ENCODE results near the gene DTNB. TPM values are rescaled to one million over a fixed set of nuclear protein-coding genes. Genes with fewer than 3 reads are reported as not detected.

The DTNB gene
- total RNA-seq, 1 experiment from 2014 or later: 19.8 TPM

DNA sequence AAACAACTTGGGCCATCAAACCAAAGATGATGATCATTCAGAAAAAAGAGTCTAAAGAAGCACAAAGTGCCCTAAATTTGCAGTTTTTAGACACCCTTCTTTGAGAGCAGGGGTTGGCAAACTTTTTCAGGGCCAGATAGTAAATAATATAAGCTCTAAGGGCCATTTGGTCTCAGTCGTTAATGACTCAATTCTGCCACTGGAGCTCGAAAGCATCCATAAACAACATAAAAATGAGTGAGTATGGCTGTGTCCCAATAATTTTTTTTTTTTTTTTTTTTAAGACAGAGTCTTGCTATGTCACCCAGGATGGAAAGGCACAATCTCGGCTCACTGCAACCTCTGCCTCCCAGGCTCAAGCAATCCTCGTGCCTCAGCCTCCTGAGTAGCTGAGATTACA is 152.3 kb downstream of the DTNB start:
- Histone ChIP-seq H3K36me3 (replicated peaks; ENCODE audit: control insufficient read depth, insufficient read depth, low read length) (no peaks in the 10 kb centered on the region), H3K4me3 (ENCODE audit: insufficient read depth, low read depth, low read length) (no peak overlapping the region)

DNA sequence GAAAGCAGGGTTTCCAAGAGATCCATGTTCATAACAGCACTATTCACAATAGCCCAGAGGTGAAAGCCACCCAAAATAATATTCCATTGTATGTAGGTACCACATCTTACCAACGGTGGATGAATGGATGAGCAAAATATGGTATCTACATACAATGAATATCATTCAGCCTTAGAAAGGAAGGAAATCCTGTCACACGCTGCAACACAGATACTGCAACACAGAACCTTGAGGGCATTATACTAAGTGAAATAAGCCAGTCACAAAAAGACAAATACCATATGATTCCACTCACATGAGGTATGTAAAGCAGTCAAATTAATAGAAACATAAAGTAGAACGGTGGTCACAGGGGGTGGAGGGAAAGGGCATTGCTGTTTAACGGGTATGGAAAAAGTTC is 155.7 kb downstream of the DTNB start:
- Histone ChIP-seq H3K36me3 (replicated peaks; ENCODE audit: control insufficient read depth, insufficient read depth, low read length) (no peaks in the 10 kb centered on the region), H3K27me3 (ENCODE audit: control insufficient read depth, insufficient read depth, low read length) (no peaks in the 10 kb centered on the region), H3K4me3 (ENCODE audit: insufficient read depth, low read depth, low read length) (no peak overlapping the region)
- DNase-seq: no peak

More for the DNA sequence above, 152.3 kb downstream of the DTNB start:
- no peaks in the 10 kb centered on the region for H3K27me3 ChIP-seq (ENCODE audit: control insufficient read depth, insufficient read depth, low read length)
- DNase-seq: no peak

DNA sequence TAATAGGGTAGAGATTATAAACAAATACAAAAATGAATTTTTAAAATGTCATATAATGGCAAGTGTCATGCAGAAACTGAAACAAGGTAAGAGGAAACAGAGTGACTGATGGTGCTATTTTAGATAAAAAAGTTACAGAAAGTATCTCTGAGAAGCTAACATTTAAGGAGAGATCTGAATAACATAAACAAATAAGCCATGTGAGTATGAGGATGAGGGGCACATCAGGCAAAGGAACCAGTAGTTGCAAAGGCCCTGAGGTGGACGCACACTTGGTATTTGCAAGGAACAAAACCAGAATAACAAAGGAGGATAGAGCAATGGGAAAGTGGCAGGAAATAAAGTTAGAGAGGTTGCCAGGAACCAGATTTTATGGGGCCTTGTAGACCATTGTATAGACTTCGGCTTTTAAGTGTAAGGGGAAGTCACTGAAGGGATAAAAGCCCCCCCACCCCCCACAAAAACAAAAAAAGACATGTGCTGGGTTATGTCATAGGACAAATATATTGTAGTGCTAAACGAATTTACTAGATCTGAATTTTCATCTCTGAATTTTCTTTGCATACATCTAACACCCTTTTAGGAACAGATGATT is 159.2 kb downstream of the DTNB start:
- Histone ChIP-seq H3K27me3 (ENCODE audit: control insufficient read depth, insufficient read depth, low read length) (no peaks in the 10 kb centered on the region), H3K4me3 (ENCODE audit: insufficient read depth, low read depth, low read length) (no peak overlapping the region), H3K36me3 (replicated peaks; ENCODE audit: control insufficient read depth, insufficient read depth, low read length) (no peaks in the 10 kb centered on the region)
- no peak for DNase-seq

DNA sequence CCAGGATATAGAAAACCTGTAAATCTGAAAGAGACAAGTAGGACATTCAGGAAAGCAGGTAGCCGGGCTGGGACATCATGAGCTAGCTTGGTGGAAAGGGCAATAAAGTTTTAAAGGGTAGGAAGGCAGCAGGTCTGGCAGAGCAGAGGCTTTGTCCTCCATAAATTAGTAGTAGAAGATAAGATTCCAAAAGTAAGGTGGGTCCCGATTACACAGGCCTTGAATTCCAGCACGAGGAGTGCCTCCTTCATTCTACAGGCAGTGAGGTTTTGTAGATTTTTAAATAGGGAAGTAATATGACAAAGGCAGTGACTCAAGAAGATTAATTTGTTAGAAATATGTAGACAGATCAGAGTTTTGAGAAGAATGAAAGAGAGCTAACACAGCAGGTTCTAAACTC is 160.7 kb downstream of the DTNB start:
- Histone ChIP-seq H3K4me3 (ENCODE audit: insufficient read depth, low read depth, low read length) (no peak overlapping the region), H3K27me3 (ENCODE audit: control insufficient read depth, insufficient read depth, low read length) (no peaks in the 10 kb centered on the region), H3K36me3 (replicated peaks; ENCODE audit: control insufficient read depth, insufficient read depth, low read length) (no peaks in the 10 kb centered on the region)
- DNase-seq: no peak

DNA sequence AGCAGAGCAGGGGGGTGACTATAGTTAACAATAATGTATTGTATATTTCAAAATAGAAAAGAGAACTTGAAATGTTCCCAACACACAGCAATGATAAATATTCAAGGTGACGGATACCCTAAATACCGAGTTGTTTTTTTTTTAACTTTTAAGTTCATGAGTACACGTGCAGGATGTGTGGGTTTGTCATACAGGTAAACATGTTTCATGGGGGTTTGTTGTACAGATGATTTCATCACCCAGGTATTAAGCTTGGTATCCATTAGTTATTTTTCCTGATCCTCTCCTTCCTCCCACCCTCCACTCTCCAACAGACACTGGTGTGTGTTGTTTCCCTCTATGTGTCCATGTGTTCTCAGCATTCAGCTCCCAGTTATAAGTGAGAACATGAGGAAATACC is 167.2 kb downstream of the DTNB start:
- Histone ChIP-seq H3K4me3 (ENCODE audit: insufficient read depth, low read depth, low read length) (no peak overlapping the region), H3K36me3 (replicated peaks; ENCODE audit: control insufficient read depth, insufficient read depth, low read length) (no peaks in the 10 kb centered on the region), H3K27me3 (ENCODE audit: control insufficient read depth, insufficient read depth, low read length) (no peaks in the 10 kb centered on the region)
- no peak for DNase-seq

DNA sequence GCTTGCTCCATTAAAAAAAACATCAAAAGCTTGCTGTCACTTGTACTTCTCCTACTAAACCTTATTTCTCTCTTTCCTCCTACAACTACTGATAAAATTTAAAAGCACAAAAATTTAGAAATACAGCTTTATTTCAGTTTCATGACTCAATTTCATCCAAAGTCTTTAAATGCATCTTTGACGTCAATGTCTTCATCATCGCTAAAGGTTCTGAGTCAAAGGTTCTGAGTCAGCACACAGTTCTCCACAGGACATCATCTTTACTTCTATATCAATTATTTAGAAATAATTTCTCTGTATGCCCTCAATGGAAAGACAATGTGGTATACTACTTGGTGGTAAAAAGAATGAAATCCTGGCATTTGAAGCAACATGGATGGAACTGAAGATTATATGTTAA is 167.8 kb downstream of the DTNB start:
- Histone ChIP-seq H3K36me3 (replicated peaks; ENCODE audit: control insufficient read depth, insufficient read depth, low read length) (no peaks in the 10 kb centered on the region), H3K27me3 (ENCODE audit: control insufficient read depth, insufficient read depth, low read length) (no peaks in the 10 kb centered on the region), H3K4me3 (ENCODE audit: insufficient read depth, low read depth, low read length) (no peak overlapping the region)
- no peak for DNase-seq

DNA sequence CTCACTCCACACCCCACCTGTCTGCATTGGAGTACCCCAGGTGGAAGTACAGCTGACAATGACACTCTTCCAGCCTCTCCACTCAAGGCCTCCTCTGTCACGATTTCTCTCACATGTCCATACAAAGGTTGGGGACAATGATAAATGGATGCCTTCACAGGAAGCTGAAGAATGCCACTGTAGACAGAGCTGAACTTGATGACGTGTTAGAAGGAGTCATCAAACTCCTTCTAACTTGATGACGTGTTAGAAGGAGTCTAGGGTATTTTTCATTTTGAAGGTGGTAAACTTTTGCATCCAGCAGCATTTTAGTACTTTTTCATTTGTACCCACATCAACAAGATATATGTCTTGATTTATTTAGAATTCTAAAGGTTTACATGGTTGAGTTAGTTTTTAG is 168.2 kb downstream of the DTNB start:
- Histone ChIP-seq H3K27me3 (ENCODE audit: control insufficient read depth, insufficient read depth, low read length) (no peaks in the 10 kb centered on the region), H3K4me3 (ENCODE audit: insufficient read depth, low read depth, low read length) (no peak overlapping the region), H3K36me3 (replicated peaks; ENCODE audit: control insufficient read depth, insufficient read depth, low read length) (no peaks in the 10 kb centered on the region)
- no peak for DNase-seq

DNA sequence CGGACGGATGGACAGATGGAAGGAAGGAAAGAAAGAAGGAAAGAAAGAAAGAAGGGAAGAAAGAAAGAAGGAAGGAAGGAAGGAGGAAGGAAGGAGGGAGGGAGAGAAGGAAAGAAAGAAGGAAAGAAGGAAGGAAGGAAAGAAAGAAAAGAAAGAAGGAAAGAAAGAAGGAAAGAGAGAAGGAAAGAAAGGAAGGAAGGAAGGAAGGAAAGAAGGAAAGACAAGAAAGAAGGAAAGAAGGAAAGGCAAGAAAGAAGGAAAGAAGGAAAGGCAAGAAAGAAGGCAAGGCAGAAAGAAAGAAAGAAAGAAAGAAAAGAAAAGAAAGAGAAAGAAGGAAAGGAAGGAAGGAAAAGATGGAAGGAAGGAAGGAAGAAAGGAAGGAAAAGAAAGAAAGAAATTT is 169.1 kb downstream of the DTNB start:
- H3K27me3 ChIP-seq (ENCODE audit: control insufficient read depth, insufficient read depth, low read length): no peaks in the 10 kb centered on the region
- no peaks in the 10 kb centered on the region for H3K36me3 ChIP-seq (replicated peaks; ENCODE audit: control insufficient read depth, insufficient read depth, low read length)
- no peak overlapping the region for H3K4me3 ChIP-seq (ENCODE audit: insufficient read depth, low read depth, low read length)
- no peak for DNase-seq

DNA sequence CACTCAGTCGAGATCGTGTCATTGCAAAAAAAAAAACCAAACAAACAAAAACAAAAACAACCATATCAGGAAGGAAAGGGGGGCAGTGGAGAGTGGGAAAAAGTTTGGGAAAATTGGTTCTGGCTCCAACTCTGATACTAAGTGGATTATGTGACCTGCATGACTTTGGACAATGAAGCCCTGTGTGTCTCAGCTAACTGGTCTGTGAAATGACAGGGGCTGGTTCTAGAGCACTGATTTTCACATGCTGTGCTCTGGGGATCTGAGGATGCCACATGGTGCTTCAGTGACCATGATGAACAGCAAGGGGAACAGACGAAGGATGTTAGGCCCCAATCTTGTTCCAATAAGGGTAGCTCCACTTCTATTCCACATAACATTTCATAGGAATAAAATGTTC is 174.2 kb downstream of the DTNB start:
- DNase-seq: no peak
- Histone ChIP-seq H3K27me3 (ENCODE audit: control insufficient read depth, insufficient read depth, low read length) (no peaks in the 10 kb centered on the region), H3K4me3 (ENCODE audit: insufficient read depth, low read depth, low read length) (no peak overlapping the region), H3K36me3 (replicated peaks; ENCODE audit: control insufficient read depth, insufficient read depth, low read length) (no peaks in the 10 kb centered on the region)

DNA sequence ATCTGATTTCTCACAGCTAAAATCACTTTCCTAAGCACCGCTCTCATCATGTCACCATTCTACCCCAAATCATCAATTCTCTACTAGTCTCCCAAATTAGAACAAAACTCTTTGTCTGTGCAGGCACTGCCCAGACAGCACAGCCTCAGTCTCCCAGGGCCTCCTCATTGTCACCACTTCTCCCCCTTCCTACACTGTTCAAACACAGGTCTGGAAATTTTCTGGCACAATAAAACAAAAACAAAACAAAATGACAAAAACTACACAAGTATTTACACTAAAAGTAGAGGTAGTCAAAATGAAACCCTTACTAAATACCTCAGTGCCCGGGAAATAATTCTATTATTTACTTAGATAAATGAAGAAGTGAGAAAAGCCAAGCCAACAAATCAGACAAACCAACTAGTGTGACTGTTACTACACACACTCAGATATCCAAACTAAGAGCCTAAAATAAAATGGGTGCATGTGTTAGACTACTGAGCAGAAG is 175.4 kb downstream of the DTNB start:
- Histone ChIP-seq H3K4me3 (ENCODE audit: insufficient read depth, low read depth, low read length) (no peak overlapping the region), H3K27me3 (ENCODE audit: control insufficient read depth, insufficient read depth, low read length) (no peaks in the 10 kb centered on the region), H3K36me3 (replicated peaks; ENCODE audit: control insufficient read depth, insufficient read depth, low read length) (no peaks in the 10 kb centered on the region)
- no peak for DNase-seq

DNA sequence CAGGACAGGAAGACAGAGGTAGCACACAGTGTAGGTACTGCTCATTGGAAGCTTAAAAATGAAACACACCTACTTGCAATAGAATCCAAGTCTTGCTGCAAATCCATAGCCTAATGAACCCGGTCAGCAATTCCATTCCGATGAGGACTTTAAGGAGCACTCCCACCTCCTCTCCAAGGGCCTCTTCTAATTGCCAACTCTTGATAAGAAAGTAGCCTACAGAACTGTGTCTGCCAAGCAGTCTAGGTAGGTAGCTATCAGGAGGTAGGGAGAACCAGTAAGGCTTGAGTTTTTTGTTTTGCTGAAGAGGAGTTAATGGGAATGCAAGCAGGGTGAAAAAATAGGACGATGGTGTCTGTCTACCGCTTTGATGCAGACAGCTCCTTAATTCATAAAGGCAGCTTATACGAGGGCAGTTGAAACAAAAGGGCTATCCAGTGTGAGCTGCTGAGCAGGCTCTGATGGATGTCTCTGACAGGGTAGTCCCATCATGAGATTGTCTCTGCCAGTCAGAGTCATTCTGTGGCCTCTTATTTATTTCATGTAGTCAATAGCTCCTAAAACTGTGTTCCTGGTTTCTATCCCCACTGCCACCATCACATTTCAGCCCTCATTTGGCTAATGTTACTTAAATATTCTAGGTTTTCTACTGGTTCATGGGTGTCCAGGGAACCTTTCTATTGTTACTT is 176.0 kb downstream of the DTNB start:
- Histone ChIP-seq H3K4me3 (ENCODE audit: insufficient read depth, low read depth, low read length) (no peak overlapping the region), H3K36me3 (replicated peaks; ENCODE audit: control insufficient read depth, insufficient read depth, low read length) (no peaks in the 10 kb centered on the region), H3K27me3 (ENCODE audit: control insufficient read depth, insufficient read depth, low read length) (no peaks in the 10 kb centered on the region)
- DNase-seq: no peak

DNA sequence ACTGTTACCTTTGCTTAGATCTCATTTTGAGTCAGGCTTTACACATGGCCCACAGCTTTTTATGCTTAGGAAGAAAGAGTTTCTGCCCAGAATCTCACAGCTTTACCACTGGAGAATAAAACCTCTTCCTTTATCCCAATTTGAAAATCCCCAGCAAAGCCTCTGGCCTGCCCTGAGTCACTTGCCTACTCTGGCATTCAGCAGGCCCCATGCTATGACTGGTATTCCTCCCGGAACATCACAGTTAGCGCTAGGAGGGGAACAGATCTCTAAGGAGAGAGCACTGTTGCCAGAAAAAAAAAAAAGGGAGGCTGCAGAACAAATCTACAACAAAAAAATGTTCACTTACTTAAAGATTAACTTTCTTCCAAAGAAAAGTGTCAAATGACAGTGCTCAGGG is 178.8 kb downstream of the DTNB start:
- DNase-seq: peak; percentile 22
- no peaks in the 10 kb centered on the region for H3K36me3 ChIP-seq (replicated peaks; ENCODE audit: control insufficient read depth, insufficient read depth, low read length)

DNA sequence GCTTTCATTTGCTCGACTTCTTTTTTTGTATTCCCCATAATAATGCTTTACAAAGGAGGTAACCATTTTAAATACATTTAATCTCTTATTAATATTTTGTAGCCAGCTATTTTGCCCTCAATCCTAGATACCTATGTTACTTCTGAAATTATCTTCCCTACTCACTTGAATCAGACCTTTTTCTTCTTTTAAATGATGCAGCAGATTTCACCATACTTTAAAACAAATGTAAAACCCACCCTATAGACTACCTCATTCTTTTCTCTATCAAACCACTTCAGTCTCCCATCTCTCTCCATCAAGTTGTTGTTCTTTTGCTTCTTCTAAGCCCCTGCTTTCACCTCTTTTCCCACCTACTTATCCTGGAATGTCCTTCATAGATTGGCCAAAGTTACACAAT is 180.2 kb downstream of the DTNB start:
- no peak for DNase-seq
- H3K4me3 ChIP-seq (ENCODE audit: insufficient read depth, low read depth, low read length): no peak overlapping the region
- no peaks in the 10 kb centered on the region for H3K27me3 ChIP-seq (ENCODE audit: control insufficient read depth, insufficient read depth, low read length)
- no peaks in the 10 kb centered on the region for H3K36me3 ChIP-seq (replicated peaks; ENCODE audit: control insufficient read depth, insufficient read depth, low read length)

More for the DNA sequence above, 178.8 kb downstream of the DTNB start:
- Histone ChIP-seq H3K27me3 (ENCODE audit: control insufficient read depth, insufficient read depth, low read length) (no peaks in the 10 kb centered on the region), H3K4me3 (ENCODE audit: insufficient read depth, low read depth, low read length) (no peak overlapping the region)

DNA sequence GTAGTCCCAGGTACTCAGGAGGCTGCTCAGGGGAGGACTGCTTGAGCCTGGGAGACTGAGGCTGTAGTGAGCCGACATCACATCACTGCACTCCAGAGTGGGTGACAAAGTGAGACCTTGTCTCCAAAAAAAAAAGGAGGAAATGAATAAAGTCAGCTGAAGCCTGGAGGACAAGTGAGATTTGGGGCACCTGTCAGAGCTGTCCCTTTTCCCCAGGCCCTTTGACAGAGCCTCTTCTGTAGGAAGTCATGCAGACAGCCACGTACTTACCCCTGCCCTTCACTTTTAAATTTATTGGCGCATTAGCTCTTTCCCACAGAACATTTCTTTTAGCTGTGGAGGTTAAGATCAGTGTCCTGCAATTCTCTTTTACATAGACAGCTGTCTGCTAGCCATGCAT is 180.7 kb downstream of the DTNB start:
- no peak for DNase-seq
- no peak overlapping the region for H3K4me3 ChIP-seq (ENCODE audit: insufficient read depth, low read depth, low read length)
- H3K27me3 ChIP-seq (ENCODE audit: control insufficient read depth, insufficient read depth, low read length): no peaks in the 10 kb centered on the region
- H3K36me3 ChIP-seq (replicated peaks; ENCODE audit: control insufficient read depth, insufficient read depth, low read length): no peaks in the 10 kb centered on the region

DNA sequence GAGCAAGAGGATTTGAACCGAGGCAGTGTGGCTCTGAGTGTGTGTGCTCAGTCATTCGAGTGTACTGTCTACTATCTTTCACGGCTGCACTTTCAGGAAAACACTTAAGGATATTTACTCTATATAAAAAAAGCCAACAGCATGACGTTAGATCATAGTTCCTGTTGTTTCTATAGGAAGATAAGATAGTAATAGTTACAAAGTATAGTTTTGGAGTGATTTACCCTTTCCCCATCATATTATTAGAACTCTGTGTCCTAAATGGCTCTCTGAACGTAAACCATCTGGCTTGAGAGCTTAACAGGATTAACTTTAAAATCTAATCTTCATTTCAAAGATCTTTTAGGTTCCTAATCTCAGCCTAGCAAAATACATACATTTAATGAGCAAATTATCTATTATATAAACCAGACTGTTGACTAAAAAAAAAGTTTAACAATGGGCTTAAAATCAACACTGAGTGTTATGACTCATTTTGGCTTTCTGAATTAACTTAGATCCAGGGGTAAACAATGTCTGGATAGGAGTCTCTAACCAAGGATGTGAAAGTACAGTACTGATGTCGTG is 181.3 kb downstream of the DTNB start:
- Histone ChIP-seq H3K27me3 (ENCODE audit: control insufficient read depth, insufficient read depth, low read length) (no peaks in the 10 kb centered on the region), H3K36me3 (replicated peaks; ENCODE audit: control insufficient read depth, insufficient read depth, low read length) (no peaks in the 10 kb centered on the region), H3K4me3 (ENCODE audit: insufficient read depth, low read depth, low read length) (no peak overlapping the region)
- DNase-seq: no peak

Data from H7 (cell line).